ENCODE data around the gene PEX13. TPM values are rescaled to one million over a fixed set of nuclear protein-coding genes. Genes with fewer than 3 reads are reported as not detected.

Gene PEX13
- total RNA-seq, 2 experiments from 2014 or later = 18.9 to 27.6 TPM

- H2AFZ ChIP-seq (ENCODE audit: low read length) = no peak overlapping the region
- H3K4me3 ChIP-seq (ENCODE audit: low read depth, low read length, poor library complexity, severe bottlenecking) = no peak overlapping the region
- H3K27ac ChIP-seq (ENCODE audit: low read depth, low read length, poor library complexity, severe bottlenecking) = no peak overlapping the region
- no peak for DNase-seq (ENCODE audit: low spot score)
- H4K20me1 ChIP-seq (ENCODE audit: insufficient read depth, low read length) = no peaks in the 10 kb centered on the region
- no peaks in the 10 kb centered on the region for H3K4me1 ChIP-seq (ENCODE audit: insufficient read depth, low read length, poor library complexity, severe bottlenecking)
- POLR2A ChIA-PET = interaction anchor here (0.6 to 1.1 kb wide), 4 partner anchors 29 to 713 kb away, joined by 3 to 4 read pairs (median 3); no protein-coding TSS in a partner anchor
- H3K9me2 ChIP-seq (ENCODE audit: insufficient read depth, low read length) = no peaks in the 10 kb centered on the region
- no peaks in the 10 kb centered on the region for H3K79me2 ChIP-seq (ENCODE audit: insufficient read depth, low read depth, low read length)
- no peaks in the 10 kb centered on the region for H3K36me3 ChIP-seq (ENCODE audit: insufficient read depth, low read length)
- CTCF ChIA-PET (ENCODE audit: unreplicated experiment) = no interaction called here
- H3K9me3 ChIP-seq (ENCODE audit: low read length) = no peaks in the 10 kb centered on the region
- TF ChIP-seq EZH2phosphoT487 (IDR thresholded peaks at IDR 0.05; ENCODE audit: borderline replicate concordance, low read depth, low read length) (no peak), CTCF (conservative IDR thresholded peaks at IDR 0.05; ENCODE audit: low read length) (no peak)
- BruUV-seq (replicated peaks) = no TSS peak
- intact Hi-C loops (cut with micrococcal nuclease; ENCODE audit: unreplicated experiment) = no loop called here
- no peak overlapping the region for H3K4me2 ChIP-seq (ENCODE audit: low read length)
These were observed 83.3 kb downstream of the PEX13 start for GRCh38 chr2:61100801-61101200.

Small RNA genes within 50 kb of the gene (small RNA-seq; reads per million reads assigned to genes)
- gene RNA5SP95 = 0.21 reads per million

Other genes with a start within 250 kb of the PEX13 start
- 49.9 and 50.2 TPM in 2 replicates for gene REL, start 136.1 kb upstream of the PEX13 start, total RNA-seq (2014; rRNA removed; shearing (Covaris generic))
- 81.1 and 82.7 TPM in 2 replicates for gene REL, start 136.1 kb upstream of the PEX13 start, total RNA-seq (2022)
- 3.3 and 5.6 TPM in 2 replicates for gene PUS10, start 535 bp downstream of the PEX13 start, total RNA-seq (2014; rRNA removed; shearing (Covaris generic))
- 7.5 and 8.6 TPM in 2 replicates for gene PUS10, start 535 bp downstream of the PEX13 start, total RNA-seq (2022)
- 7.9 and 8.3 TPM in 2 replicates for gene SANBR, start 48.2 kb downstream of the PEX13 start, total RNA-seq (2014; rRNA removed; shearing (Covaris generic))
- gene SANBR, start 48.2 kb downstream of the PEX13 start, total RNA-seq (2022) = 11.9 and 13.6 TPM in 2 replicates
- gene C2orf74, start 144.5 kb downstream of the PEX13 start, total RNA-seq (2014; rRNA removed; shearing (Covaris generic)) = 6.4 and 7.0 TPM in 2 replicates
- gene C2orf74, start 144.5 kb downstream of the PEX13 start, total RNA-seq (2022) = 9.3 and 11.5 TPM in 2 replicates

Measured in OCI-LY7 (cell line).